ENCODE measurements around the gene PAPOLA.

PAPOLA gene

DNA sequence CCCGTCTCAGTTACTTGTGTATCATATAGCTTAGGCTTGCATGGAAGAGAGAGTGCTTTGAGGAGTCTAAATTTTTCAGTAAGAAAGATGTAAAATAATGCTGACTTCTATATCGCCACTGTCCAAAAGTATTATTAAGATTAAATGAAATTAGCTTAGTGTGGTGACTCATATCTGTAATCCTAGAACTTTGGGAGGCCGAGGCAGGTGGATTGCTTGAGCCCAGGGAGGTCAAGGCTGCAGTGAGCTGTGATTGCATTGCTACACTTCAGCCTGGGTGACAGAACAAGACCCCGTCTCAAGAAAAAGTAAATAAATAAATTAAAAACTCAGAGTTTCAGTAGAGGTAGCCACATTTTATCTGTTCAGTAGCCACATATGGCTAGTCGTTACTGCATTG lies 23.3 kb downstream of the PAPOLA start:
- no peak overlapping the region for H3K4me3 ChIP-seq (ENCODE audit: low read depth, low read length)
- H3K4me1 ChIP-seq (ENCODE audit: control insufficient read depth, insufficient read depth, low read length): peaks cover 3% of the 10 kb centered on the region; the same call in 1 of the 2 replicates
- ChIA-PET CTCF (interaction anchor here (1.0 kb wide), 1 partner anchor 22 kb away, joined by 3 read pairs; no protein-coding TSS in a partner anchor), POLR2A (no interaction called here)
- no peak overlapping the region for H3K27ac ChIP-seq (ENCODE audit: extremely low read depth, low read depth, low read length)
- no peaks in the 10 kb centered on the region for H3K9me3 ChIP-seq (ENCODE audit: control insufficient read depth, insufficient read depth, low read depth, low read length)
- peaks cover 57 to 65% of the 10 kb centered on the region in 2 experiments for H3K36me3 ChIP-seq (ENCODE audit: control insufficient read depth in 2 of 2, insufficient read depth in 1 of 2, low read length in 2 of 2)
- peak; percentile 33 for TF ChIP-seq GLIS1 (tag by site-specific recombination; IDR thresholded peaks at IDR 0.05)
- no peak for TF ChIP-seq ZNF19 (tag by site-specific recombination; IDR thresholded peaks at IDR 0.05; ENCODE audit: low read depth)

DNA sequence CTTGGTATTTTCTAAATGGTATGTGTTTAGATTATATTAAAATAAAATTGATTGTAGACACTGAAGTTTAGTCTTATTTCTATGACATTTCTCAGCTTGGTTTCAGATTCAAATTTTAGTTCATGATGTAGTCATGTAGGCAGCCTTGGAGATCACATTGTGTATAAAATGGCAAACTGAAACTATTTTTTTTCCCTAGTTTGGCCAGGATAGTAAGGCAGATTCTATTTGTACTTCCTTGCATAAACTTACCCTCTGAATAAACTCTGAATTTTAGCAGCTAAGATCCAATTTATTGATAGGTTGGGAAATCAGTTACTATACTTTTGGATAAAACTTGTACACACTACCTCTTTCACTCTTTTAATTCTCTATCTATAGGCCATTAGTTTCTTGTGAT lies 30.4 kb downstream of the PAPOLA start:
- peaks cover 56 to 74% of the 10 kb centered on the region in 2 experiments for H3K36me3 ChIP-seq (ENCODE audit: control insufficient read depth in 2 of 2, insufficient read depth in 1 of 2, low read length in 2 of 2)
- no peaks in the 10 kb centered on the region for H3K9me3 ChIP-seq (ENCODE audit: control insufficient read depth, insufficient read depth, low read depth, low read length)
- no peaks in the 10 kb centered on the region for H3K4me1 ChIP-seq (ENCODE audit: control insufficient read depth, insufficient read depth, low read length)
- H3K4me3 ChIP-seq (ENCODE audit: low read depth, low read length): no peak overlapping the region
- TF ChIP-seq ZNF521 (tag by site-specific recombination; IDR thresholded peaks at IDR 0.05): no peak
- TF ChIP-seq ZNF660 (tag by site-specific recombination; IDR thresholded peaks at IDR 0.05): peak; percentile 34; the same call in 1 of the 2 replicates
- no peak for TF ChIP-seq ZNF658 (tag by site-specific recombination; IDR thresholded peaks at IDR 0.05)
- no peak overlapping the region for H3K27ac ChIP-seq (ENCODE audit: extremely low read depth, low read depth, low read length)
- ChIA-PET POLR2A (no interaction called here), CTCF (interaction anchor here (0.6 to 1.2 kb wide), 3 partner anchors 34 to 240 kb away, joined by 3 read pairs; no protein-coding TSS in a partner anchor)

DNA sequence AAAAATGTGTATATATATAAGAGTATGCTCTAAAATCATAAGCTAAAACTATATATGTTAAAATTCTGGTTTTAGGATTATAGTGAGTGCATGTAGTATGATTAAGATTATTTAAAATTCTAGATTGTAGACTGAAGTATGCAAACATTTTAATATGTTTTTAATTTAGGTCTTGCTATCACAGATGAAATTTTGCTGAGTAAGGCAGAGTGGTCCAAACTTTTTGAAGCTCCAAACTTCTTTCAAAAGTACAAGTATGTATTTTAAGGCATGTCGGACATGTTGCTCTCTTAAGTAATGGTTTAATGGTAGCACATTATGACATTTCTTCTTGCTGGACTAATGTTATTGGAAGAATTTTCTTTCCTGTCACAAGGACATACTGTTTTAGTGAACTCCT lies 34.6 kb downstream of the PAPOLA start:
- H3K9me3 ChIP-seq (ENCODE audit: control insufficient read depth, insufficient read depth, low read depth, low read length): no peaks in the 10 kb centered on the region
- H3K36me3 ChIP-seq (ENCODE audit: control insufficient read depth in 2 of 2, insufficient read depth in 1 of 2, low read length in 2 of 2): peaks cover 28 to 44% of the 10 kb centered on the region in 2 experiments
- ChIA-PET POLR2A (no interaction called here), CTCF (interaction anchor here (1.0 kb wide), 1 partner anchor 14 kb away, joined by 3 read pairs; no protein-coding TSS in a partner anchor)
- no peak overlapping the region for H3K27ac ChIP-seq (ENCODE audit: extremely low read depth, low read depth, low read length)
- H3K4me3 ChIP-seq (ENCODE audit: low read depth, low read length): no peak overlapping the region
- H3K4me1 ChIP-seq (ENCODE audit: control insufficient read depth, insufficient read depth, low read length): no peaks in the 10 kb centered on the region
- TF ChIP-seq, protein P1, sequence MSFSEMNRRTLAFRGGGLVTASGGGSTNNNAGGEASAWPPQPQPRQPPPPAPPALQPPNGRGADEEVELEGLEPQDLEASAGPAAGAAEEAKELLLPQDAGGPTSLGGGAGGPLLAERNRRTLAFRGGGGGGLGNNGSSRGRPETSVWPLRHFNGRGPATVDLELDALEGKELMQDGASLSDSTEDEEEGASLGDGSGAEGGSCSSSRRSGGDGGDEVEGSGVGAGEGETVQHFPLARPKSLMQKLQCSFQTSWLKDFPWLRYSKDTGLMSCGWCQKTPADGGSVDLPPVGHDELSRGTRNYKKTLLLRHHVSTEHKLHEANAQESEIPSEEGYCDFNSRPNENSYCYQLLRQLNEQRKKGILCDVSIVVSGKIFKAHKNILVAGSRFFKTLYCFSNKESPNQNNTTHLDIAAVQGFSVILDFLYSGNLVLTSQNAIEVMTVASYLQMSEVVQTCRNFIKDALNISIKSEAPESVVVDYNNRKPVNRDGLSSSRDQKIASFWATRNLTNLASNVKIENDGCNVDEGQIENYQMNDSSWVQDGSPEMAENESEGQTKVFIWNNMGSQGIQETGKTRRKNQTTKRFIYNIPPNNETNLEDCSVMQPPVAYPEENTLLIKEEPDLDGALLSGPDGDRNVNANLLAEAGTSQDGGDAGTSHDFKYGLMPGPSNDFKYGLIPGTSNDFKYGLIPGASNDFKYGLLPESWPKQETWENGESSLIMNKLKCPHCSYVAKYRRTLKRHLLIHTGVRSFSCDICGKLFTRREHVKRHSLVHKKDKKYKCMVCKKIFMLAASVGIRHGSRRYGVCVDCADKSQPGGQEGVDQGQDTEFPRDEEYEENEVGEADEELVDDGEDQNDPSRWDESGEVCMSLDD (tag by site-specific recombination; IDR thresholded peaks at IDR 0.05): no peak
- no peak for TF ChIP-seq HOXD13 (CRISPR knock-in tag; IDR thresholded peaks at IDR 0.05; ENCODE audit: borderline replicate concordance)
- no peak for TF ChIP-seq SCRT1 (tag by site-specific recombination; IDR thresholded peaks at IDR 0.05; ENCODE audit: borderline replicate concordance)
- TF ChIP-seq ZNF707 (tag by site-specific recombination; IDR thresholded peaks at IDR 0.05): no peak
- no peak for TF ChIP-seq ZNF623 (tag by site-specific recombination; IDR thresholded peaks at IDR 0.05)
- no peak for TF ChIP-seq ZNF768 (tag by site-specific recombination; IDR thresholded peaks at IDR 0.05)
- no peak for TF ChIP-seq ZNF202 (tag by site-specific recombination; IDR thresholded peaks at IDR 0.05; ENCODE audit: borderline replicate concordance)
- TF ChIP-seq ZSCAN30 (tag by site-specific recombination; IDR thresholded peaks at IDR 0.05): no peak
- TF ChIP-seq, protein P2, sequence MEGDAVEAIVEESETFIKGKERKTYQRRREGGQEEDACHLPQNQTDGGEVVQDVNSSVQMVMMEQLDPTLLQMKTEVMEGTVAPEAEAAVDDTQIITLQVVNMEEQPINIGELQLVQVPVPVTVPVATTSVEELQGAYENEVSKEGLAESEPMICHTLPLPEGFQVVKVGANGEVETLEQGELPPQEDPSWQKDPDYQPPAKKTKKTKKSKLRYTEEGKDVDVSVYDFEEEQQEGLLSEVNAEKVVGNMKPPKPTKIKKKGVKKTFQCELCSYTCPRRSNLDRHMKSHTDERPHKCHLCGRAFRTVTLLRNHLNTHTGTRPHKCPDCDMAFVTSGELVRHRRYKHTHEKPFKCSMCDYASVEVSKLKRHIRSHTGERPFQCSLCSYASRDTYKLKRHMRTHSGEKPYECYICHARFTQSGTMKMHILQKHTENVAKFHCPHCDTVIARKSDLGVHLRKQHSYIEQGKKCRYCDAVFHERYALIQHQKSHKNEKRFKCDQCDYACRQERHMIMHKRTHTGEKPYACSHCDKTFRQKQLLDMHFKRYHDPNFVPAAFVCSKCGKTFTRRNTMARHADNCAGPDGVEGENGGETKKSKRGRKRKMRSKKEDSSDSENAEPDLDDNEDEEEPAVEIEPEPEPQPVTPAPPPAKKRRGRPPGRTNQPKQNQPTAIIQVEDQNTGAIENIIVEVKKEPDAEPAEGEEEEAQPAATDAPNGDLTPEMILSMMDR (tag by site-specific recombination; IDR thresholded peaks at IDR 0.05): no peak
- TF ChIP-seq, protein P3, sequence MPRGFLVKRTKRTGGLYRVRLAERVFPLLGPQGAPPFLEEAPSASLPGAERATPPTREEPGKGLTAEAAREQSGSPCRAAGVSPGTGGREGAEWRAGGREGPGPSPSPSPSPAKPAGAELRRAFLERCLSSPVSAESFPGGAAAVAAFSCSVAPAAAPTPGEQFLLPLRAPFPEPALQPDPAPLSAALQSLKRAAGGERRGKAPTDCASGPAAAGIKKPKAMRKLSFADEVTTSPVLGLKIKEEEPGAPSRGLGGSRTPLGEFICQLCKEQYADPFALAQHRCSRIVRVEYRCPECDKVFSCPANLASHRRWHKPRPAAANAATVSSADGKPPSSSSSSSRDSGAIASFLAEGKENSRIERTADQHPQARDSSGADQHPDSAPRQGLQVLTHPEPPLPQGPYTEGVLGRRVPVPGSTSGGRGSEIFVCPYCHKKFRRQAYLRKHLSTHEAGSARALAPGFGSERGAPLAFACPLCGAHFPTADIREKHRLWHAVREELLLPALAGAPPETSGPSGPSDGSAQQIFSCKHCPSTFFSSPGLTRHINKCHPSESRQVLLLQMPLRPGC (tag by site-specific recombination; IDR thresholded peaks at IDR 0.05): no peak
- TF ChIP-seq ZNF146 (tag by site-specific recombination; IDR thresholded peaks at IDR 0.05): no peak
- TF ChIP-seq ZNF157 (tag by site-specific recombination; IDR thresholded peaks at IDR 0.05): no peak
- no peak for TF ChIP-seq ZNF114 (tag by site-specific recombination; IDR thresholded peaks at IDR 0.05)
- no peak for TF ChIP-seq ZNF624 (tag by site-specific recombination; IDR thresholded peaks at IDR 0.05)
- no peak for TF ChIP-seq WT1 (tag by site-specific recombination; IDR thresholded peaks at IDR 0.05)
- TF ChIP-seq, protein P4, sequence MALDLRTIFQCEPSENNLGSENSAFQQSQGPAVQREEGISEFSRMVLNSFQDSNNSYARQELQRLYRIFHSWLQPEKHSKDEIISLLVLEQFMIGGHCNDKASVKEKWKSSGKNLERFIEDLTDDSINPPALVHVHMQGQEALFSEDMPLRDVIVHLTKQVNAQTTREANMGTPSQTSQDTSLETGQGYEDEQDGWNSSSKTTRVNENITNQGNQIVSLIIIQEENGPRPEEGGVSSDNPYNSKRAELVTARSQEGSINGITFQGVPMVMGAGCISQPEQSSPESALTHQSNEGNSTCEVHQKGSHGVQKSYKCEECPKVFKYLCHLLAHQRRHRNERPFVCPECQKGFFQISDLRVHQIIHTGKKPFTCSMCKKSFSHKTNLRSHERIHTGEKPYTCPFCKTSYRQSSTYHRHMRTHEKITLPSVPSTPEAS (tag by site-specific recombination; IDR thresholded peaks at IDR 0.05): no peak
- no peak for TF ChIP-seq SETDB1 (IDR thresholded peaks at IDR 0.05; ENCODE audit: insufficient read length, low read length)

All from HEK293 (cell line).